HCT116 (cell line): ENCODE measurements around the gene NCKAP5. TPM values are rescaled to one million over a fixed set of nuclear protein-coding genes. Genes with fewer than 3 reads are reported as not detected.

ENCODE experiments used
- ATAC-seq: fragments of 200-7000 bp; cut with Tn5 transposase; 2 replicates; pipeline ENCODE4 v1.9.1; 2020; ENCODE audit warnings: mild to moderate bottlenecking, moderate library complexity
- BruUV-seq: library from RNA; stranded (reverse); fragments of 400-500 nt; replicated peaks from 2 replicates; lab custom pipeline; 2021; lab: Mats Ljungman, UMichigan
- CTCF ChIA-PET: fragments of 300-600 bp; sonication (Branson Sonifier 250); formaldehyde crosslinking; loops from one replicate; lab custom pipeline; 2021; ENCODE audit warnings: antibody characterized with exemption; lab: Charles Lee
- POLR2A ChIA-PET: fragments of 300-600, 350-600 bp; sonication (Branson Sonifier 250); formaldehyde crosslinking; loops from one replicate; lab custom pipeline; 2021; ENCODE audit warnings: antibody characterized with exemption; lab: Charles Lee
- RAD21 ChIA-PET, 2 experiments: fragments of 300-600 bp; sonication (Branson Sonifier 250); formaldehyde crosslinking; loops; one replicate each; lab custom pipeline; 2023; ENCODE audit warnings: low total read pairs in 2 of 2; ENCODE audit not compliant: uncharacterized antibody in 2 of 2, unreplicated experiment in 2 of 2, low non-redundant PET in 1 of 2; lab: Charles Lee
- DNase-seq: peaks from one replicate; pipeline ENCODE4 v3.0.0-alpha.2; 2010; ENCODE audit warnings: low read depth, low spot score
- H2AFZ ChIP-seq: fragments of 200-600 bp; shearing (Covaris generic), sonication (generic); 2 replicates; pipeline ENCODE4 v1.6.1; 2017; ENCODE audit warnings: low read depth, mixed run types, mixed read lengths, antibody characterized with exemption, low read length; ENCODE audit not compliant: poor library complexity, severe bottlenecking
- H3K27ac ChIP-seq: 2 replicates; pipeline ENCODE4 v1.5.1; 2012; ENCODE audit warnings: low read depth, low read length
- H3K27me3 ChIP-seq: fragments of 200-600 bp; sonication (generic); 2 replicates; pipeline ENCODE4 v1.6.1; 2016; ENCODE audit warnings: mixed run types, low read length, mixed read lengths; ENCODE audit not compliant: insufficient read depth
- H3K36me3 ChIP-seq, 2 experiments: fragments of 200-500 bp in 1 of 2; fragments of 200-600 bp in 1 of 2; sonication (Bioruptor generic) in 1 of 2; sonication (generic) in 1 of 2; 2 replicates each; pipeline versions ENCODE4 v1.5.1 to v1.6.1; 2014 to 2016; ENCODE audit warnings: low read length in 2 of 2, inconsistent platforms in 1 of 2, mixed read lengths in 1 of 2, mixed run types in 1 of 2; ENCODE audit not compliant: insufficient read depth in 2 of 2, control insufficient read depth in 1 of 2
- H3K4me1 ChIP-seq, 2 experiments: fragments of 200-600 bp in 1 of 2; sonication (generic) in 1 of 2; 2 replicates each; pipeline versions ENCODE4 v1.5.1 to v1.6.1; 2012 to 2017; ENCODE audit warnings: low read length in 2 of 2, inconsistent platforms in 1 of 2, mild to moderate bottlenecking in 1 of 2, mixed read lengths in 1 of 2, mixed run types in 1 of 2, moderate library complexity in 1 of 2; ENCODE audit not compliant: insufficient read depth in 2 of 2, control insufficient read depth in 1 of 2
- H3K4me2 ChIP-seq: fragments of 200-600 bp; sonication (generic); 2 replicates; pipeline ENCODE4 v1.6.1; 2017; ENCODE audit warnings: mixed run types, low read length, mixed read lengths
- H3K4me3 ChIP-seq, 2 experiments: fragments of 200-600 bp in 1 of 2; sonication (generic) in 1 of 2; replicated peaks in 1 of 2; 2 replicates each; pipeline ENCODE4 v1.5.1; 2011 to 2016; ENCODE audit warnings: low read length in 2 of 2, control low read depth in 1 of 2, low read depth in 1 of 2, mild to moderate bottlenecking in 1 of 2, mixed read lengths in 1 of 2, mixed run types in 1 of 2
- H3K79me2 ChIP-seq: fragments of 200-600 bp; sonication (generic); 2 replicates; pipeline ENCODE4 v1.6.1; 2017; ENCODE audit warnings: mild to moderate bottlenecking, mixed run types, low read length, moderate library complexity, mixed read lengths; ENCODE audit not compliant: insufficient read depth
- H3K9ac ChIP-seq: fragments of 200-600 bp; sonication (generic); 2 replicates; pipeline ENCODE4 v1.6.1; 2016; ENCODE audit warnings: low read length, mixed read lengths
- H3K9me2 ChIP-seq: fragments of 200-600 bp; sonication (generic), shearing (Covaris generic); 2 replicates; pipeline ENCODE4 v1.6.1; 2017; ENCODE audit warnings: mixed run types, mild to moderate bottlenecking, moderate library complexity; ENCODE audit not compliant: insufficient read depth
- H3K9me3 ChIP-seq, 2 experiments: fragments of 200-500 bp in 1 of 2; fragments of 200-600 bp in 1 of 2; sonication (Bioruptor generic) in 1 of 2; sonication (generic) in 1 of 2; 2 replicates each; pipeline ENCODE4 v1.6.1; 2014 to 2017; ENCODE audit warnings: low read length in 2 of 2, mixed read lengths in 2 of 2, inconsistent platforms in 1 of 2, low read depth in 1 of 2, mild to moderate bottlenecking in 1 of 2, mixed run types in 1 of 2, moderate library complexity in 1 of 2; ENCODE audit not compliant: control insufficient read depth in 1 of 2, insufficient read depth in 1 of 2
- H4K20me1 ChIP-seq: fragments of 200-600 bp; sonication (generic), shearing (Covaris generic); 2 replicates; pipeline ENCODE4 v1.6.1; 2017; ENCODE audit warnings: mixed run types, mild to moderate bottlenecking, moderate library complexity; ENCODE audit not compliant: insufficient read depth
- CEBPB ChIP-seq: IDR thresholded peaks from 2 replicates; pipeline ENCODE4 v1.6.1; 2012; ENCODE audit warnings: low read depth
- ELF1 ChIP-seq: IDR thresholded peaks from 2 replicates; pipeline ENCODE4 v1.6.1; 2012; ENCODE audit warnings: low read depth, borderline replicate concordance
- EZH2 ChIP-seq: fragments of 200-600 bp; sonication (generic); IDR thresholded peaks from 2 replicates; pipeline ENCODE4 v1.6.1; 2017; ENCODE audit warnings: antibody characterized with exemption, mixed run types
- FOSL1 ChIP-seq: IDR thresholded peaks from 2 replicates; pipeline ENCODE4 v1.6.1; 2012; ENCODE audit warnings: low read depth
- POLR2A ChIP-seq: IDR thresholded peaks from 2 replicates; pipeline ENCODE4 v1.7.0; 2011; ENCODE audit warnings: borderline replicate concordance; ENCODE audit not compliant: insufficient read depth, insufficient read length; ENCODE audit errors: extremely low read depth
- POLR2AphosphoS5 ChIP-seq: IDR thresholded peaks from 2 replicates; pipeline ENCODE4 v1.6.1; 2011; ENCODE audit warnings: mild to moderate bottlenecking, low read depth, low read length, moderate library complexity
- SRF ChIP-seq: IDR thresholded peaks from 2 replicates; pipeline ENCODE4 v1.6.1; 2012; ENCODE audit warnings: low read depth
- TCF7L2 ChIP-seq: IDR thresholded peaks from 2 replicates; pipeline ENCODE4 v1.7.0; 2011; ENCODE audit warnings: borderline replicate concordance, inconsistent platforms; ENCODE audit not compliant: insufficient read depth, insufficient read length; ENCODE audit errors: extremely low read depth
- YY1 ChIP-seq: IDR thresholded peaks from 2 replicates; pipeline ENCODE4 v1.6.1; 2011; ENCODE audit warnings: low read length, low read depth, moderate library complexity, mild to moderate bottlenecking; ENCODE audit not compliant: insufficient replicate concordance; ENCODE audit errors: extremely low read depth
- ZNF274 ChIP-seq: fragments of 200-500 bp; sonication (Bioruptor generic); IDR thresholded peaks from 2 replicates; pipeline ENCODE4 v1.6.1; 2014; ENCODE audit warnings: mild to moderate bottlenecking, low read depth, low read length, inconsistent platforms
- intact Hi-C: fragments of 100-400 bp; cut with micrococcal nuclease; formaldehyde crosslinking; loops from 2 replicates; pipeline ENCODE4 v1.10.0; 2022
- total RNA-seq: library from RNA; stranded (reverse); gene quantifications from one replicate; pipeline ENCODE4 v1.2.1, GENCODE V29; 2021; ENCODE audit not compliant: unreplicated experiment
- TF ChIP-seq, protein P1 (sequence below): IDR thresholded peaks from 2 replicates; pipeline ENCODE4 v1.6.1; 2012; ENCODE audit warnings: low read depth
- TF ChIP-seq, protein P2 (sequence below): IDR thresholded peaks from 2 replicates; pipeline ENCODE4 v1.6.1; 2012

The NCKAP5 gene
- total RNA-seq, 1 experiment from 2014 or later: 0.30 TPM

- Histone ChIP-seq H3K27ac (no peak overlapping the region), H3K4me3 (no peak overlapping the region), H2AFZ (no peak overlapping the region), H3K4me1 (no peaks in the 10 kb centered on the region), H3K4me2 (no peak overlapping the region), H4K20me1 (no peaks in the 10 kb centered on the region), H3K9ac (no peak overlapping the region), H3K36me3 (no peaks in the 10 kb centered on the region), H3K9me2 (no peaks in the 10 kb centered on the region), H3K9me3 (no peaks in the 10 kb centered on the region), H3K79me2 (no peaks in the 10 kb centered on the region), H3K27me3 (peaks cover 53% of the 10 kb centered on the region)
- ChIA-PET CTCF (no interaction called here), RAD21 (no interaction called here), POLR2A (no interaction called here)
- DNase-seq: no peak
- TF ChIP-seq POLR2AphosphoS5 (no peak), FOSL1 (no peak), YY1 (no peak), ELF1 (no peak), EZH2 (no peak), POLR2A (no peak), TCF7L2 (no peak), ZNF274 (no peak), CEBPB (no peak), SRF (no peak)
- TF ChIP-seq, protein P1, sequence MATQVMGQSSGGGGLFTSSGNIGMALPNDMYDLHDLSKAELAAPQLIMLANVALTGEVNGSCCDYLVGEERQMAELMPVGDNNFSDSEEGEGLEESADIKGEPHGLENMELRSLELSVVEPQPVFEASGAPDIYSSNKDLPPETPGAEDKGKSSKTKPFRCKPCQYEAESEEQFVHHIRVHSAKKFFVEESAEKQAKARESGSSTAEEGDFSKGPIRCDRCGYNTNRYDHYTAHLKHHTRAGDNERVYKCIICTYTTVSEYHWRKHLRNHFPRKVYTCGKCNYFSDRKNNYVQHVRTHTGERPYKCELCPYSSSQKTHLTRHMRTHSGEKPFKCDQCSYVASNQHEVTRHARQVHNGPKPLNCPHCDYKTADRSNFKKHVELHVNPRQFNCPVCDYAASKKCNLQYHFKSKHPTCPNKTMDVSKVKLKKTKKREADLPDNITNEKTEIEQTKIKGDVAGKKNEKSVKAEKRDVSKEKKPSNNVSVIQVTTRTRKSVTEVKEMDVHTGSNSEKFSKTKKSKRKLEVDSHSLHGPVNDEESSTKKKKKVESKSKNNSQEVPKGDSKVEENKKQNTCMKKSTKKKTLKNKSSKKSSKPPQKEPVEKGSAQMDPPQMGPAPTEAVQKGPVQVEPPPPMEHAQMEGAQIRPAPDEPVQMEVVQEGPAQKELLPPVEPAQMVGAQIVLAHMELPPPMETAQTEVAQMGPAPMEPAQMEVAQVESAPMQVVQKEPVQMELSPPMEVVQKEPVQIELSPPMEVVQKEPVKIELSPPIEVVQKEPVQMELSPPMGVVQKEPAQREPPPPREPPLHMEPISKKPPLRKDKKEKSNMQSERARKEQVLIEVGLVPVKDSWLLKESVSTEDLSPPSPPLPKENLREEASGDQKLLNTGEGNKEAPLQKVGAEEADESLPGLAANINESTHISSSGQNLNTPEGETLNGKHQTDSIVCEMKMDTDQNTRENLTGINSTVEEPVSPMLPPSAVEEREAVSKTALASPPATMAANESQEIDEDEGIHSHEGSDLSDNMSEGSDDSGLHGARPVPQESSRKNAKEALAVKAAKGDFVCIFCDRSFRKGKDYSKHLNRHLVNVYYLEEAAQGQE: no peak
- TF ChIP-seq, protein P2, sequence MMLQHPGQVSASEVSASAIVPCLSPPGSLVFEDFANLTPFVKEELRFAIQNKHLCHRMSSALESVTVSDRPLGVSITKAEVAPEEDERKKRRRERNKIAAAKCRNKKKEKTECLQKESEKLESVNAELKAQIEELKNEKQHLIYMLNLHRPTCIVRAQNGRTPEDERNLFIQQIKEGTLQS: no peak
- BruUV-seq: no TSS peak
- intact Hi-C loops: no loop called here
- no peak for ATAC-seq
Measured at GRCh38 chr2:132664096-132664495, 904.2 kb downstream of the NCKAP5 start.
